GM12878 (cell line): Measurements from ENCODE around the gene TAPBPL. TPM values are rescaled to one million over a fixed set of nuclear protein-coding genes. Genes with fewer than 3 reads are reported as not detected.

Experiments used
- BMI1 ChIP-seq: fragments of 450-650 bp; IDR thresholded peaks from 2 replicates; pipeline ENCODE4 v1.6.1; 2016; ENCODE audit warnings: mild to moderate bottlenecking, moderate library complexity, borderline replicate concordance
- CHD1 ChIP-seq: IDR thresholded peaks from 2 replicates; pipeline ENCODE4 v1.6.1; 2012; ENCODE audit warnings: low read depth, low read length, improper control_type of control experiment
- CHD4 ChIP-seq: fragments of 200-600 bp; sonication (generic); IDR thresholded peaks from 2 replicates; pipeline ENCODE4 v1.6.1; 2016; ENCODE audit warnings: mild to moderate bottlenecking
- CREB1 ChIP-seq: IDR thresholded peaks from 2 replicates; pipeline ENCODE4 v1.6.1; 2012; ENCODE audit warnings: low read depth, mild to moderate bottlenecking, inconsistent platforms
- CREM ChIP-seq: IDR thresholded peaks from 2 replicates; pipeline ENCODE4 v1.6.1; 2014; ENCODE audit warnings: antibody characterized with exemption, low read depth
- IRF3 ChIP-seq: fragments of 450-650 bp; IDR thresholded peaks from 2 replicates; pipeline ENCODE4 v1.6.1; 2014; ENCODE audit warnings: mild to moderate bottlenecking
- LARP7 ChIP-seq: fragments of 450-650 bp; IDR thresholded peaks from 2 replicates; pipeline ENCODE4 v1.6.1; 2017; ENCODE audit warnings: mild to moderate bottlenecking
- MEF2B ChIP-seq: fragments of 450-650 bp; IDR thresholded peaks from 2 replicates; pipeline ENCODE4 v1.6.1; 2018; ENCODE audit warnings: mild to moderate bottlenecking, moderate library complexity; ENCODE audit not compliant: partially characterized antibody, poor library complexity, severe bottlenecking
- NFYA ChIP-seq: IDR thresholded peaks from 2 replicates; pipeline ENCODE4 v1.6.1; 2011; ENCODE audit warnings: low read depth, mild to moderate bottlenecking, low read length, improper control_type of control experiment, borderline replicate concordance
- NR2C2 ChIP-seq: IDR thresholded peaks from 2 replicates; pipeline ENCODE4 v1.6.1; 2011; ENCODE audit warnings: borderline replicate concordance, low read depth; ENCODE audit not compliant: control insufficient read depth, insufficient read length
- PBX3 ChIP-seq: IDR thresholded peaks from 2 replicates; pipeline ENCODE4 v1.6.1; 2011; ENCODE audit warnings: mild to moderate bottlenecking, low read depth, low read length, moderate library complexity; ENCODE audit not compliant: insufficient replicate concordance
- PKNOX1 ChIP-seq: fragments of 450-650 bp; IDR thresholded peaks from 2 replicates; pipeline ENCODE4 v1.6.1; 2016; ENCODE audit warnings: mild to moderate bottlenecking
- POU2F2 ChIP-seq: IDR thresholded peaks from 3 replicates; pipeline ENCODE4 v1.6.1; 2011; ENCODE audit warnings: low read depth, mild to moderate bottlenecking, low read length, borderline replicate concordance
- RAD21 ChIP-seq: IDR thresholded peaks from 2 replicates; pipeline ENCODE4 v1.6.1; 2011; ENCODE audit warnings: mild to moderate bottlenecking, low read depth, low read length, moderate library complexity; ENCODE audit not compliant: insufficient read depth
- SMC3 ChIP-seq: IDR thresholded peaks from 2 replicates; pipeline ENCODE4 v1.6.1; 2011; ENCODE audit warnings: low read length, improper control_type of control experiment, borderline replicate concordance
- WRNIP1 ChIP-seq: IDR thresholded peaks from 2 replicates; pipeline ENCODE4 v1.6.1; 2011; ENCODE audit warnings: low read depth, low read length, improper control_type of control experiment, borderline replicate concordance
- ZNF207 ChIP-seq: fragments of 450-650 bp; IDR thresholded peaks from 2 replicates; pipeline ENCODE4 v1.6.1; 2014; ENCODE audit warnings: antibody characterized with exemption, mild to moderate bottlenecking, borderline replicate concordance
- ZNF217 ChIP-seq: fragments of 450-650 bp; IDR thresholded peaks from 2 replicates; pipeline ENCODE4 v1.6.1; 2017; ENCODE audit warnings: antibody characterized with exemption, mild to moderate bottlenecking
- ZNF384 ChIP-seq: IDR thresholded peaks from 2 replicates; pipeline ENCODE4 v1.6.1; 2012; ENCODE audit warnings: low read depth, mild to moderate bottlenecking, low read length, improper control_type of control experiment, borderline replicate concordance
- ZNF592 ChIP-seq: fragments of 450-650 bp; IDR thresholded peaks from 2 replicates; pipeline ENCODE4 v1.6.1; 2017; ENCODE audit warnings: mild to moderate bottlenecking, moderate library complexity
- ZSCAN29 ChIP-seq: fragments of 450-650 bp; IDR thresholded peaks from 2 replicates; pipeline ENCODE4 v1.6.1; 2017; ENCODE audit warnings: mild to moderate bottlenecking, moderate library complexity
- ZZZ3 ChIP-seq: IDR thresholded peaks from 2 replicates; pipeline ENCODE4 v1.6.1; 2011; ENCODE audit warnings: low read depth; ENCODE audit not compliant: control insufficient read depth, insufficient read length
- polyA plus RNA-seq, 11 experiments: library from polyadenylated mRNA; depleted of rRNA in 4 of 11; unstranded in 6 of 11; stranded (reverse) in 5 of 11; fragments of >200 nt; fragmentation: Nextera tagmentation in 4 of 11; fragmentation: Illumina TruSeq in 1 of 11; extraction: Ambion mirVana in 4 of 11; extraction: Trizol in 1 of 11; gene quantifications; 1 replicate in 1 of 11; 2 replicates in 10 of 11; pipeline versions ENCODE4 v1.2.1 to v1.2.3, GENCODE V29; 2011 to 2016; ENCODE audit warnings: inconsistent platforms in 2 of 11, missing spikeins in 2 of 11, low read depth in 1 of 11
- total RNA-seq, 4 experiments: library from RNA; depleted of rRNA in 3 of 4; stranded (reverse); fragments of >200 nt in 3 of 4; fragmentation: Illumina TruSeq in 1 of 4; extraction: Trizol in 1 of 4; gene quantifications; 2 replicates each; pipeline versions ENCODE4 v1.2.1 to v1.2.3, GENCODE V29; 2013 to 2021

TAPBPL gene
- total and polyA plus RNA-seq, 10 of the 15 experiments (the other 5 are each of a cell fraction or from before 2014, with no cell fraction given): 12.4 to 45.0 (median 29.9) TPM

GRCh38 chr12:6426882-6427671, 24.8 kb upstream of the TAPBPL start (continued):
- TF ChIP-seq PBX3 (no peak), POU2F2 (0 out of 3 replicates have a peak, but pooled peaks have one; percentile 19), BMI1 (peak; percentile 98), WRNIP1 (no peak), CREM (peak; percentile 58; the same call in 1 of the 2 replicates), ZSCAN29 (no peak), SMC3 (no peak), ZZZ3 (no peak), CHD4 (no peak), MEF2B (peak; percentile 90), PKNOX1 (peak; percentile 60), RAD21 (0 out of 2 replicates have a peak, but pooled peaks have one; percentile 16), ZNF592 (peak; percentile 68; the same call in 1 of the 2 replicates), ZNF384 (peak; percentile 61; the same call in 1 of the 2 replicates), IRF3 (no peak), CHD1 (0 out of 2 replicates have a peak, but pooled peaks have one; percentile 42), LARP7 (peak; percentile 59), ZNF207 (no peak; the same call in 1 of the 2 replicates), ZNF217 (peak; percentile 45; the same call in 1 of the 2 replicates), CREB1 (0 out of 2 replicates have a peak, but pooled peaks have one; percentile 18), NR2C2 (no peak), NFYA (no peak)
